Loucy (cell line): ENCODE measurements around the gene NID1.

Experiments used
- H2AFZ ChIP-seq: fragments of 200-600 bp; sonication (generic); 2 replicates; pipeline ENCODE4 v1.6.0; 2016; ENCODE audit warnings: antibody characterized with exemption, mild to moderate bottlenecking, low read length, moderate library complexity
- H3F3A ChIP-seq: fragments of 200-600 bp; 2 replicates; pipeline ENCODE4 v1.6.0; 2016; ENCODE audit warnings: antibody characterized with exemption, low read depth, mild to moderate bottlenecking
- H3K27me3 ChIP-seq: fragments of 200-600 bp; sonication (generic); 2 replicates; pipeline ENCODE4 v1.6.1; 2014; ENCODE audit warnings: low read length, mild to moderate bottlenecking; ENCODE audit not compliant: insufficient read depth, poor library complexity, severe bottlenecking
- H3K36me3 ChIP-seq: fragments of 200-600 bp; sonication (generic); 2 replicates; pipeline ENCODE4 v1.6.1; 2016; ENCODE audit warnings: low read length; ENCODE audit not compliant: insufficient read depth
- H3K4me1 ChIP-seq: fragments of 200-600 bp; sonication (generic); 2 replicates; pipeline ENCODE4 v1.5.1; 2014; ENCODE audit warnings: low read length, mild to moderate bottlenecking; ENCODE audit not compliant: insufficient read depth, poor library complexity, severe bottlenecking
- H3K4me2 ChIP-seq: fragments of 200-600 bp; sonication (generic); 2 replicates; pipeline ENCODE4 v1.6.0; 2014; ENCODE audit warnings: antibody characterized with exemption, low read length, low read depth, mild to moderate bottlenecking; ENCODE audit not compliant: poor library complexity, severe bottlenecking
- H3K4me3 ChIP-seq: fragments of 200-600 bp; sonication (generic); 2 replicates; pipeline ENCODE4 v1.5.1; 2014; ENCODE audit warnings: low read length, mild to moderate bottlenecking, mixed read lengths; ENCODE audit not compliant: poor library complexity, severe bottlenecking
- H3K79me2 ChIP-seq: fragments of 200-600 bp; sonication (generic); 2 replicates; pipeline ENCODE4 v1.6.1; 2014; ENCODE audit warnings: low read length; ENCODE audit not compliant: insufficient read depth
- H3K9ac ChIP-seq: fragments of 200-600 bp; sonication (generic); 2 replicates; pipeline ENCODE4 v1.6.0; 2014; ENCODE audit warnings: mild to moderate bottlenecking, low read depth, low read length, moderate library complexity; ENCODE audit not compliant: poor library complexity, severe bottlenecking
- H3K9me2 ChIP-seq: fragments of 200-600 bp; sonication (generic); replicated peaks from 2 replicates; pipeline ENCODE4 v1.6.1; 2016; ENCODE audit warnings: low read depth, low read length, mixed read lengths
- H3K9me3 ChIP-seq: fragments of 200-600 bp; sonication (generic); 2 replicates; pipeline ENCODE4 v1.6.1; 2014; ENCODE audit warnings: mild to moderate bottlenecking, antibody characterized with exemption, low read length, low read depth; ENCODE audit not compliant: insufficient read depth
- H4K20me1 ChIP-seq: fragments of 200-600 bp; sonication (generic); 2 replicates; pipeline ENCODE4 v1.6.0; 2014; ENCODE audit warnings: antibody characterized with exemption, low read length, mild to moderate bottlenecking; ENCODE audit not compliant: insufficient read depth, poor library complexity, severe bottlenecking
- EZH2phosphoT487 ChIP-seq: fragments of 200-600 bp; IDR thresholded peaks from 2 replicates; pipeline ENCODE4 v1.6.1; 2018; ENCODE audit warnings: antibody characterized with exemption, mild to moderate bottlenecking, moderate library complexity, borderline replicate concordance
- TF ChIP-seq, protein P1 (sequence below): fragments of 200-600 bp; sonication (generic); conservative IDR thresholded peaks from 2 replicates; pipeline ENCODE4 v1.5.1; 2014; ENCODE audit warnings: mild to moderate bottlenecking, antibody characterized with exemption, low read length

The NID1 gene

DNA sequence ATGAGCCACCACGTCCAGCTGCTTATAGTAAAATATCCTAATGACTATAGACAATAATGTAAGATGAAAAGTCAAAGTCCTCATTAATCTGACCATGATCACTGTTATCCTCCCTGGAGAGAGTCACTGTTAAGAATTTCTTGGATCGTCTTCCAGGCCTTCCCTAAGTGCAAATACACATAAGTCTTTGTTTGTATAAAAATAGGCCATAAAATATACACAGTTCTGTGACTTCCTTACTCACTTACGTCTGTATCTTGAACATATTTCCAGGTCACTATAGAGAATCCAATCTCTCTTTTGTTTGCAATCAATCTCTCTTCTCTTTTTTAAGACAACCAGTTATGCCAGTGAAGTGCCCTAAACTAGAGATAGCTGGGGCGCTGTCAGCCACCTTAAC, 109.1 kb downstream of the NID1 start:
- no peak overlapping the region for H3K9ac ChIP-seq
- H4K20me1 ChIP-seq = no peaks in the 10 kb centered on the region
- H3K9me2 ChIP-seq = no peaks in the 10 kb centered on the region
- no peak overlapping the region for H3K4me3 ChIP-seq
- H3K4me1 ChIP-seq = peaks cover 11% of the 10 kb centered on the region
- H3F3A ChIP-seq = no peaks in the 10 kb centered on the region
- H3K9me3 ChIP-seq = no peaks in the 10 kb centered on the region
- no peaks in the 10 kb centered on the region for H3K79me2 ChIP-seq
- H3K27me3 ChIP-seq = no peaks in the 10 kb centered on the region
- TF ChIP-seq, protein P1, sequence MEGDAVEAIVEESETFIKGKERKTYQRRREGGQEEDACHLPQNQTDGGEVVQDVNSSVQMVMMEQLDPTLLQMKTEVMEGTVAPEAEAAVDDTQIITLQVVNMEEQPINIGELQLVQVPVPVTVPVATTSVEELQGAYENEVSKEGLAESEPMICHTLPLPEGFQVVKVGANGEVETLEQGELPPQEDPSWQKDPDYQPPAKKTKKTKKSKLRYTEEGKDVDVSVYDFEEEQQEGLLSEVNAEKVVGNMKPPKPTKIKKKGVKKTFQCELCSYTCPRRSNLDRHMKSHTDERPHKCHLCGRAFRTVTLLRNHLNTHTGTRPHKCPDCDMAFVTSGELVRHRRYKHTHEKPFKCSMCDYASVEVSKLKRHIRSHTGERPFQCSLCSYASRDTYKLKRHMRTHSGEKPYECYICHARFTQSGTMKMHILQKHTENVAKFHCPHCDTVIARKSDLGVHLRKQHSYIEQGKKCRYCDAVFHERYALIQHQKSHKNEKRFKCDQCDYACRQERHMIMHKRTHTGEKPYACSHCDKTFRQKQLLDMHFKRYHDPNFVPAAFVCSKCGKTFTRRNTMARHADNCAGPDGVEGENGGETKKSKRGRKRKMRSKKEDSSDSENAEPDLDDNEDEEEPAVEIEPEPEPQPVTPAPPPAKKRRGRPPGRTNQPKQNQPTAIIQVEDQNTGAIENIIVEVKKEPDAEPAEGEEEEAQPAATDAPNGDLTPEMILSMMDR = no peak
- no peak for TF ChIP-seq EZH2phosphoT487
- no peak overlapping the region for H2AFZ ChIP-seq
- no peaks in the 10 kb centered on the region for H3K36me3 ChIP-seq
- no peak overlapping the region for H3K4me2 ChIP-seq

DNA sequence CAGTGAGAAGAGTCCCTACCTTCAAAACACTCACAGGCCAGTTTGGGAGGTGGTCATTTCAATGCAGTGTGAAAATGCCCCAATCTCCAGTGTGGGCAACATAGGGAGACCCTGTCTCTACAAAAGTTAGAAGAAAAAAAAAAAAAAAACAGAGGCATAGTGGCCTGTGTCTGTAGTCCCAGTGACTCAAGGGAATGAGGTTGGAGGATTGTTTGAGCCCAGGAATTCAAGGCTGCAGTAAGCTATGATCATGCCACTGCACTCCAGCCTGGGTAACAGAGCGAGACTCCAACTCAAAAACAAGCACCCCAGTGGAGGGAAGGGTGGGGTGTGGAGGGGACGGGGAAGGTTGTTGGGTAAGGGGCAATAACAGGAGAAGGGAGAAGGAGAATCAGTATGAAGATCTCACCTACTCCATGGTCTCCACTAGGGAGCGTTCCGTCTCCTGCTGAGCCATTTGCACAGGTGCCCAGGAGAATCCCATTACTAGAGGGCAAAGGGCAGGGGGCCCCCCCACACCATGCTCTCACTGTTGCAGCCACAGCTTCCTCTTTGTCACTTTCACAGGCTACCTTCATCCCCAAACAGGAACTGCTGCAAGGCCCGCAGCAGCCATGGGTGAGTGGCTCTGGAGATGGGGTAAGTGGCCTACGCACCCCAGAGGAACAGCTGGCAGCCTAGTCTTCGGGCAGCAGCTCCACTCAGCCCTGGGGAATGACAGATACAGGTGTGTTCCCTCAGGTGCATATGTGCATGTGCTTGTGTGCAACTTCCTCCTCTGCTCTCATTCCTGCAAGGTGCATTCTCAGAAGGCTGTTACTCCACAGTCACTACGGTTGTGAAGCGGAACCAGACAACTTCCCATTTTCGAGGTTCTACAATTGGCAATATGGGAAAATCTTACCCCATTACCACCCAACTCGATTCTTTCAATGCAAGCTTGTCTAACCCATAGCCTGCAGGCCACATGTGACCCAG, 110.3 kb downstream of the NID1 start:
- Histone ChIP-seq H3K79me2 (no peaks in the 10 kb centered on the region), H3K4me2 (no peak overlapping the region), H3K9ac (no peak overlapping the region), H3K27me3 (no peaks in the 10 kb centered on the region), H3K4me1 (peaks cover 11% of the 10 kb centered on the region), H4K20me1 (no peaks in the 10 kb centered on the region), H2AFZ (no peak overlapping the region; the same call in 1 of the 2 replicates), H3F3A (no peaks in the 10 kb centered on the region), H3K9me2 (no peaks in the 10 kb centered on the region), H3K36me3 (no peaks in the 10 kb centered on the region), H3K4me3 (no peak overlapping the region), H3K9me3 (no peaks in the 10 kb centered on the region)
- TF ChIP-seq, protein P1 = no peak
- no peak for TF ChIP-seq EZH2phosphoT487

DNA sequence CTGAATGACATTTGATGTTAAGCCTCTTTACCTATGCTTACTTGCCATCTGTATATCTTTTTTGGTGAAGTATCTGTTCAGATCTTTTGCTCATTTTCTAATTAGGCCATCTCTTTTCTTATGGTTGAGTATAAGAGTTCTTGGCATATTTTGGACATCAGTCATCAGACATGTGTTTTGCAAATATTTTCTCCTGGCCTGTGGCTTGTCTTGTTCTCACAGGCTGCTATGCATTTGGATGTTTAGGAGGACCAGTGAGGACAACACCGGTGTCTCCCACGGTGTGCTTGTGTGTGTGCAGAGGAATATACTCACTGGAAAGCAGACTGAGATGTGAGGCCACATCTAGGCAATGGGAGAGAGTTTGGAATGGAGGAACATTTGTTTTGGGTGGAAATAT, 111.1 kb downstream of the NID1 start:
- H3F3A ChIP-seq = no peaks in the 10 kb centered on the region
- TF ChIP-seq, protein P1 = no peak
- no peak for TF ChIP-seq EZH2phosphoT487
- H4K20me1 ChIP-seq = no peaks in the 10 kb centered on the region
- no peak overlapping the region for H3K9ac ChIP-seq
- H3K4me3 ChIP-seq = no peak overlapping the region
- H3K4me2 ChIP-seq = no peak overlapping the region
- peaks cover 11% of the 10 kb centered on the region for H3K4me1 ChIP-seq
- no peaks in the 10 kb centered on the region for H3K9me2 ChIP-seq
- no peaks in the 10 kb centered on the region for H3K9me3 ChIP-seq
- no peaks in the 10 kb centered on the region for H3K79me2 ChIP-seq
- H3K36me3 ChIP-seq = no peaks in the 10 kb centered on the region
- no peak overlapping the region for H2AFZ ChIP-seq
- H3K27me3 ChIP-seq = no peaks in the 10 kb centered on the region
